Neural cell (in vitro differentiated cells): ENCODE measurements around the gene ARSB.

Experiments used
- CTCF ChIP-seq: fragments of 450-650 bp; IDR thresholded peaks from 2 replicates; pipeline ENCODE4 v1.5.1; 2014; ENCODE audit warnings: antibody characterized with exemption, mild to moderate bottlenecking, moderate library complexity; ENCODE audit not compliant: poor library complexity, severe bottlenecking
- EZH2 ChIP-seq: fragments of 200-600, 300-800 bp; shearing (Covaris generic), sonication (generic); IDR thresholded peaks from 2 replicates; pipeline ENCODE4 v1.6.1; 2014; ENCODE audit warnings: antibody characterized with exemption, low read length, borderline replicate concordance, mild to moderate bottlenecking; ENCODE audit not compliant: insufficient read depth, poor library complexity, severe bottlenecking
- POLR2AphosphoS5 ChIP-seq: IDR thresholded peaks from 2 replicates; pipeline ENCODE4 v1.6.1; 2012
- TAF1 ChIP-seq: IDR thresholded peaks from 2 replicates; pipeline ENCODE4 v1.6.1; 2012; ENCODE audit warnings: low read depth

- TF ChIP-seq CTCF, result no peak
- TF ChIP-seq EZH2, result no peak
- no peak for TF ChIP-seq TAF1
- no peak for TF ChIP-seq POLR2AphosphoS5
Measured at GRCh38 chr5:78773655-78774054, 211.5 kb downstream of the ARSB start.
